H9 (cell line): ENCODE measurements around the gene AFMID. TPM values are rescaled to one million over a fixed set of nuclear protein-coding genes. Genes with fewer than 3 reads are reported as not detected.

ENCODE experiments used
- DNase-seq: peaks from one replicate; pipeline ENCODE4 v3.0.0-alpha.2; 2017
- H2AFZ ChIP-seq: one replicate; pipeline ENCODE4 v1.6.1; 2013; ENCODE audit warnings: mild to moderate bottlenecking, low read length, control low read depth, moderate library complexity
- H2AK5ac ChIP-seq: 2 replicates; pipeline ENCODE4 v1.6.1; 2013; ENCODE audit warnings: low read length, control low read depth, mixed read lengths; ENCODE audit not compliant: insufficient read length
- H2BK120ac ChIP-seq: one replicate; pipeline ENCODE4 v1.6.1; 2013; ENCODE audit warnings: low read depth, mild to moderate bottlenecking, low read length, control low read depth, inconsistent platforms; ENCODE audit not compliant: poor library complexity, severe bottlenecking
- H2BK12ac ChIP-seq: 2 replicates; pipeline ENCODE4 v1.6.1; 2013; ENCODE audit warnings: low read length, control low read depth, mixed read lengths, low read depth; ENCODE audit not compliant: insufficient read length
- H2BK15ac ChIP-seq: 2 replicates; pipeline ENCODE4 v1.6.1; 2013; ENCODE audit warnings: low read depth, low read length, control low read depth
- H2BK20ac ChIP-seq: one replicate; pipeline ENCODE4 v1.6.1; 2013; ENCODE audit warnings: low read depth, mild to moderate bottlenecking, low read length, control low read depth, inconsistent platforms; ENCODE audit not compliant: poor library complexity, severe bottlenecking
- H2BK5ac ChIP-seq: 2 replicates; pipeline ENCODE4 v1.6.1; 2013; ENCODE audit warnings: low read length, control low read depth, mixed read lengths; ENCODE audit not compliant: insufficient read length
- H3K14ac ChIP-seq: 2 replicates; pipeline ENCODE4 v1.6.1; 2013; ENCODE audit warnings: low read length, control low read depth; ENCODE audit not compliant: insufficient read depth
- H3K18ac ChIP-seq: 2 replicates; pipeline ENCODE4 v1.6.1; 2013; ENCODE audit warnings: low read depth, mild to moderate bottlenecking, mixed read lengths, low read length, control low read depth; ENCODE audit not compliant: insufficient read length
- H3K23ac ChIP-seq: 2 replicates; pipeline ENCODE4 v1.6.1; 2013; ENCODE audit warnings: low read length, control low read depth, mixed read lengths, low read depth; ENCODE audit not compliant: insufficient read length
- H3K23me2 ChIP-seq: 2 replicates; pipeline ENCODE4 v1.6.1; 2013; ENCODE audit warnings: low read depth, mild to moderate bottlenecking, mixed read lengths, low read length, control low read depth; ENCODE audit not compliant: insufficient read length, poor library complexity, severe bottlenecking
- H3K27ac ChIP-seq: 2 replicates; pipeline ENCODE4 v1.5.1; 2013; ENCODE audit warnings: low read length, control low read depth, mixed read lengths, low read depth; ENCODE audit not compliant: insufficient read length
- H3K27me3 ChIP-seq: 2 replicates; pipeline ENCODE4 v1.6.1; 2013; ENCODE audit warnings: low read length, control low read depth, inconsistent platforms; ENCODE audit not compliant: insufficient read depth
- H3K4ac ChIP-seq: 2 replicates; pipeline ENCODE4 v1.6.1; 2013; ENCODE audit warnings: low read depth, mild to moderate bottlenecking, control low read depth, inconsistent platforms, low read length, moderate library complexity
- H3K4me1 ChIP-seq: 2 replicates; pipeline ENCODE4 v1.6.1; 2013; ENCODE audit warnings: low read length, control low read depth, inconsistent platforms; ENCODE audit not compliant: insufficient read depth
- H3K4me2 ChIP-seq: 2 replicates; pipeline ENCODE4 v1.6.1; 2013; ENCODE audit warnings: low read length, control low read depth, mixed read lengths; ENCODE audit not compliant: insufficient read length, insufficient read depth
- H3K56ac ChIP-seq: 2 replicates; pipeline ENCODE4 v1.6.1; 2013; ENCODE audit warnings: low read depth, mild to moderate bottlenecking, mixed read lengths, low read length, control low read depth; ENCODE audit not compliant: insufficient read length
- H3K79me1 ChIP-seq: 2 replicates; pipeline ENCODE4 v1.6.1; 2013; ENCODE audit warnings: low read depth, mild to moderate bottlenecking, moderate library complexity, low read length, control low read depth, inconsistent platforms; ENCODE audit not compliant: insufficient read depth, poor library complexity, severe bottlenecking
- H3K79me2 ChIP-seq: 2 replicates; pipeline ENCODE4 v1.6.1; 2013; ENCODE audit warnings: low read length, control low read depth, inconsistent platforms; ENCODE audit not compliant: insufficient read depth
- H3K9ac ChIP-seq: 2 replicates; pipeline ENCODE4 v1.6.1; 2013; ENCODE audit warnings: low read length, control low read depth, mixed read lengths; ENCODE audit not compliant: insufficient read length; ENCODE audit errors: extremely low read depth
- H3K9me3 ChIP-seq: one replicate; pipeline ENCODE4 v1.6.1; 2013; ENCODE audit warnings: low read depth, low read length, inconsistent platforms; ENCODE audit not compliant: control insufficient read depth
- H3T11ph ChIP-seq: one replicate; pipeline ENCODE4 v1.6.1; 2013; ENCODE audit warnings: mild to moderate bottlenecking, low read length, control low read depth, inconsistent platforms
- H4K20me1 ChIP-seq: one replicate; pipeline ENCODE4 v1.6.1; 2013; ENCODE audit not compliant: control insufficient read depth, insufficient read length, insufficient read depth
- H4K5ac ChIP-seq: 2 replicates; pipeline ENCODE4 v1.6.1; 2013; ENCODE audit warnings: low read depth, mild to moderate bottlenecking, mixed read lengths, low read length, control low read depth; ENCODE audit not compliant: insufficient read length
- H4K8ac ChIP-seq: replicated peaks from 2 replicates; pipeline ENCODE4 v1.6.1; 2013; ENCODE audit warnings: low read length, control low read depth, mixed read lengths, low read depth; ENCODE audit not compliant: insufficient read length
- H4K91ac ChIP-seq: 2 replicates; pipeline ENCODE4 v1.6.1; 2013; ENCODE audit warnings: low read depth, mild to moderate bottlenecking, moderate library complexity, mixed read lengths, low read length, control low read depth; ENCODE audit not compliant: insufficient read length
- H3K27ac Mint-ChIP-seq, 3 experiments: 2 replicates in 2 of 3; 3 replicates in 1 of 3; pipeline ENCODE4 v1.8.0; 2020 to 2021; ENCODE audit warnings: mixed read lengths in 3 of 3, mild to moderate bottlenecking in 1 of 3, moderate library complexity in 1 of 3
- H3K27me3 Mint-ChIP-seq: 2 replicates; pipeline ENCODE4 v1.8.0; 2021; ENCODE audit warnings: low read depth, mild to moderate bottlenecking, moderate library complexity, mixed read lengths
- H3K36me3 Mint-ChIP-seq, 3 experiments: 2 replicates in 2 of 3; 3 replicates in 1 of 3; pipeline ENCODE4 v1.8.0; 2020 to 2021; ENCODE audit warnings: low read depth in 3 of 3, mixed read lengths in 3 of 3; ENCODE audit not compliant: insufficient read depth in 1 of 3
- H3K4me1 Mint-ChIP-seq, 2 experiments: 2 replicates each; pipeline ENCODE4 v1.8.0; 2020; ENCODE audit warnings: mixed read lengths in 2 of 2
- H3K4me3 Mint-ChIP-seq, 2 experiments: 2 replicates in 1 of 2; 3 replicates in 1 of 2; pipeline ENCODE4 v1.8.0; 2020 to 2021; ENCODE audit warnings: mild to moderate bottlenecking in 2 of 2, mixed read lengths in 2 of 2, moderate library complexity in 1 of 2
- H3K9me3 Mint-ChIP-seq, 2 experiments: 2 replicates in 1 of 2; 3 replicates in 1 of 2; pipeline ENCODE4 v1.8.0; 2020; ENCODE audit warnings: mild to moderate bottlenecking in 2 of 2, mixed read lengths in 2 of 2, moderate library complexity in 1 of 2
- CTCF ChIP-seq: fragments of 200-600 bp; sonication (generic); conservative IDR thresholded peaks from 3 replicates; pipeline ENCODE4 v1.8.0; 2021; ENCODE audit warnings: antibody characterized with exemption, mild to moderate bottlenecking
- WGBS: extraction: QIAGEN DNeasy Blood & Tissue Kit; methylation state at CpG from one replicate; pipeline ENCODE4 v1.1.7; 2013; ENCODE audit warnings: missing lambda C conversion rate, low lambda C conversion rate, mixed read lengths; ENCODE audit not compliant: insufficient read length; ENCODE audit errors: extremely low coverage; 5-methylcytosine and 5-hydroxymethylcytosine counted together
- total RNA-seq: library from RNA; stranded (reverse); gene quantifications from 2 replicates; pipeline ENCODE4 v1.2.1, GENCODE V29; 2021

AFMID gene
- total RNA-seq, 1 experiment from 2014 or later: 64.1 TPM

GRCh38 chr17:78205124-78205775 is 18.1 kb downstream of the AFMID start:
- H3K4me1 ChIP-seq: no peaks in the 10 kb centered on the region

More at GRCh38 chr17:78205124-78205775, 18.1 kb downstream of the AFMID start:
- TF ChIP-seq CTCF: no peak
- Histone ChIP-seq H3K14ac (no peak overlapping the region), H3K27me3 (no peaks in the 10 kb centered on the region), H3K9ac (no peak overlapping the region), H2AK5ac (no peak overlapping the region), H3K4ac (no peak overlapping the region), H3K79me2 (no peaks in the 10 kb centered on the region; the same call in 1 of the 2 replicates), H2AFZ (no peak overlapping the region), H3K23me2 (no peaks in the 10 kb centered on the region), H3T11ph (no peak overlapping the region), H4K20me1 (no peaks in the 10 kb centered on the region), H4K5ac (no peak overlapping the region), H3K79me1 (no peaks in the 10 kb centered on the region), H4K91ac (no peak overlapping the region), H3K9me3 (no peaks in the 10 kb centered on the region), H3K27ac (no peak overlapping the region), H3K18ac (no peak overlapping the region), H2BK15ac (no peak overlapping the region), H2BK12ac (no peak overlapping the region), H3K4me2 (no peak overlapping the region), H3K56ac (no peak overlapping the region), H2BK120ac (no peak overlapping the region), H2BK20ac (no peak overlapping the region), H4K8ac (no peak overlapping the region), H2BK5ac (no peak overlapping the region), H3K23ac (no peak overlapping the region)
- Mint-ChIP-seq H3K27ac (no peak overlapping the region), H3K27me3 (no peaks in the 10 kb centered on the region), H3K4me3 (no peak overlapping the region), H3K9me3 (peaks cover 0 to 2% of the 10 kb centered on the region in 2 experiments; a peak in 1 of 5 replicates), H3K36me3 (peaks cover 9 to 46% (median 26%) of the 10 kb centered on the region in 3 experiments; a peak in 6 of 7 replicates), H3K4me1 (no peaks in the 10 kb centered on the region)
- no peak for DNase-seq
- no CpG with 5 or more reads among the region's 17 CpGs for WGBS
